Measurements from ENCODE around the gene GATA6. TPM values are rescaled to one million over a fixed set of nuclear protein-coding genes. Genes with fewer than 3 reads are reported as not detected.

Gene GATA6
- total RNA-seq, 4 donors from 2014 or later: 0.34 to 1.2 (median 0.86) TPM

- in situ Hi-C loops (cut with MboI; ENCODE audit: low sequenced_read_pairs in 4 of 4) (loop anchor here in 3 of 4 donors (25.0 kb wide), 4 partner anchors 92 to 392 kb away; no protein-coding TSS in a partner anchor), intact Hi-C loops (cut with DNase I; ENCODE audit: low total_unique reads) (loop anchor here (2.0 kb wide), 1 partner anchor 393 kb away; no protein-coding TSS in a partner anchor)
- Histone ChIP-seq H3K4me1 (peaks cover 5 to 23% of the 10 kb centered on the region in 2 donors), H3K27me3 (peaks cover 84 to 94% (median 93%) of the 10 kb centered on the region in 3 donors), H3K36me3 (no peaks in the 10 kb centered on the region), H3K4me3 (peak overlapping the region; percentile 66 to 91 (median 70)), H3K27ac (peak overlapping the region; percentile 43 to 72 (median 65)), H3K9me3 (no peaks in the 10 kb centered on the region)
- DNase-seq (no peak), ATAC-seq (peak; percentile 26 to 39)
- TF ChIP-seq POLR2A (IDR thresholded peaks at IDR 0.05) (no peak), CTCF (IDR thresholded peaks at IDR 0.05 in 4 of 5, conservative IDR thresholded peaks at IDR 0.05 in 1 of 5) (no peak)
Observed at GRCh38 chr18:22169889-22170420, 566 bp downstream of the GATA6 start.

DNA sequence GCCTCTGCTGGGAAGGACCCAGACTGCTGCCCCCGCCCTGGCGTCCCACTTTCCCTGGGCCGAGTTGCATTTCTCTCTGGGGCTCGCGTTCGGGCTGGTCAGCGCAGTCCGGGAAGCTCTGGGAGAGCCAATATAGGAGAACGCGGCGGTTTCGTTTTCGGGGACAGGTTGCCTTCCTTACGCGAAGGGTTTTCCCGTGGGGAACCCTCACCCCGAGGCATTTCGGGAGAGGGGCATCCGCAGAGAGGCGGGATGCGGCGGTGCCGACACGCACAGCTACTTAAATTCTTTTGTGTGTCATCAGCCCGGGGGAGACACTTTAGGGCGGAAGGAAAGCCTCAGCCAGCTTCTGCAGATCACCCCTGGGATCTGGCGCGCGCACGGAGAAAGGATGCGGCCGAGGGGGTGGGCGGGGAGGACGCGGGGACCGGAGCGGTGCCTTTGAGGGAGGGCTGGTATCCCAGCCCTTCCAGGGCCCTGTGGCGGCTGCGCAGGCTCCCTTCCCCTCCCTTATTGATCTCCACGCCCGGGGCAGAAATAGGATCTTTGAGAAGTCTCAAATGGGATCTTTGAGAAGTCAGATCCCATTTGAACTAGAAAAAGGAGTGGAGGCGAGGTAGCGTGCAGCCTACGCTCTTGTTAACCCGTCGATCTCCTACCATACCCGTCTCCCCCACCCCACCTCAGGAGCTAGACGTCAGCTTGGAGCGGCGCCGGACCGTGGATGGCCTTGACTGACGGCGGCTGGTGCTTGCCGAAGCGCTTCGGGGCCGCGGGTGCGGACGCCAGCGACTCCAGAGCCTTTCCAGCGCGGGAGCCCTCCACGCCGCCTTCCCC is 1.2 kb downstream of the GATA6 start:
- peak overlapping the region; percentile 66 to 91 (median 70) for H3K4me3 ChIP-seq
- peaks cover 5 to 23% of the 10 kb centered on the region in 2 donors for H3K4me1 ChIP-seq
- H3K27me3 ChIP-seq: peaks cover 85 to 96% (median 96%) of the 10 kb centered on the region in 3 donors
- in situ Hi-C loops (cut with MboI; ENCODE audit: low sequenced_read_pairs in 4 of 4): loop anchor here in 3 of 4 donors (25.0 kb wide), 4 partner anchors 92 to 392 kb away; no protein-coding TSS in a partner anchor
- no peak for DNase-seq
- H3K36me3 ChIP-seq: no peaks in the 10 kb centered on the region
- ATAC-seq: peak; percentile 45 to 46
- H3K9me3 ChIP-seq: no peaks in the 10 kb centered on the region
- no peak for TF ChIP-seq POLR2A (IDR thresholded peaks at IDR 0.05)
- no peak for TF ChIP-seq CTCF (IDR thresholded peaks at IDR 0.05 in 4 of 5, conservative IDR thresholded peaks at IDR 0.05 in 1 of 5)
- peak overlapping the region; percentile 43 to 72 (median 65) for H3K27ac ChIP-seq
- intact Hi-C loops (cut with DNase I; ENCODE audit: low total_unique reads): no loop called here

- Histone ChIP-seq H3K4me3 (peak overlapping the region; percentile 66 to 91 (median 70)), H3K9me3 (no peaks in the 10 kb centered on the region), H3K27ac (peak overlapping the region in 3 of 4 donors; percentile 62 to 72 (median 68)), H3K36me3 (no peaks in the 10 kb centered on the region), H3K27me3 (peaks cover 80 to 96% (median 95%) of the 10 kb centered on the region in 3 donors), H3K4me1 (peaks cover 5 to 23% of the 10 kb centered on the region in 2 donors)
- no peak for DNase-seq
- in situ Hi-C loops (cut with MboI; ENCODE audit: low sequenced_read_pairs in 4 of 4): loop anchor here in 3 of 4 donors (25.0 kb wide), 4 partner anchors 91 to 391 kb away; no protein-coding TSS in a partner anchor
- no peak for TF ChIP-seq POLR2A (IDR thresholded peaks at IDR 0.05)
- TF ChIP-seq CTCF (IDR thresholded peaks at IDR 0.05 in 4 of 5, conservative IDR thresholded peaks at IDR 0.05 in 1 of 5): no peak
- intact Hi-C loops (cut with DNase I; ENCODE audit: low total_unique reads): no loop called here
- ATAC-seq: no peak
Observed at GRCh38 chr18:22171258-22172119, 2.1 kb downstream of the GATA6 start.

DNA sequence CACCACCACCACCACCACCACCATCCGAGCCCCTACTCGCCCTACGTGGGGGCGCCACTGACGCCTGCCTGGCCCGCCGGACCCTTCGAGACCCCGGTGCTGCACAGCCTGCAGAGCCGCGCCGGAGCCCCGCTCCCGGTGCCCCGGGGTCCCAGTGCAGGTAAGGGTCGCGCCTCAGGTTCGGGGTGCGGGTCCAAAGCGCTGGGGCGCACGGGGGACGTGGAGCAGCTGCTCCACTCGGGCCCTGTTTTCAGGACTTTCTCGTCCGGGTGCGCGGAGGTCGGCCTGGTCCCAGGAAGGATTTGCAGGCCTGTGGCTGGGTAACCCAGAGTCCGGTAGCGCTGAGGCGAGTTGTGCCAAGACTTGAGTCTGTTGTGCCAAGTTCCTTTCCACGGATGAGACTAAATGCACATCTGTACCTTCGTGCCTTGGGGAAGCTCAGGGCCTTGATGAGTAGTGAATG is 2.8 kb downstream of the GATA6 start:
- peaks cover 77 to 96% (median 95%) of the 10 kb centered on the region in 3 donors for H3K27me3 ChIP-seq
- DNase-seq: no peak
- H3K36me3 ChIP-seq: no peaks in the 10 kb centered on the region
- no peak overlapping the region for H3K27ac ChIP-seq
- H3K9me3 ChIP-seq: no peaks in the 10 kb centered on the region
- no peak for ATAC-seq
- TF ChIP-seq POLR2A (IDR thresholded peaks at IDR 0.05) (no peak), CTCF (IDR thresholded peaks at IDR 0.05 in 4 of 5, conservative IDR thresholded peaks at IDR 0.05 in 1 of 5) (no peak)
- H3K4me3 ChIP-seq: peak overlapping the region in 1 of 4 donors; percentile 4
- in situ Hi-C loops (cut with MboI; ENCODE audit: low sequenced_read_pairs in 4 of 4): loop anchor here in 3 of 4 donors (25.0 kb wide), 4 partner anchors 90 to 390 kb away; no protein-coding TSS in a partner anchor
- H3K4me1 ChIP-seq: peaks cover 5 to 23% of the 10 kb centered on the region in 2 donors
- intact Hi-C loops (cut with DNase I; ENCODE audit: low total_unique reads): no loop called here
